GM18505 (cell line): ENCODE measurements around the gene TMEM117.
"Not testable (repeated sequence)": the region's sequence is repeated elsewhere in the genome, so short reads cannot be mapped to it uniquely, and the experiment has no call there.

Experiments
- ATAC-seq: cut with Tn5 transposase; IDR thresholded peaks from one replicate; pipeline ENCODE4 v1.9.1; 2021; ENCODE audit not compliant: unreplicated experiment
- POLR2A ChIP-seq: IDR thresholded peaks from 4 replicates; pipeline ENCODE4 v1.6.1; 2011; ENCODE audit warnings: borderline replicate concordance; ENCODE audit not compliant: insufficient read depth, insufficient read length; ENCODE audit errors: extremely low read depth

Gene TMEM117

DNA sequence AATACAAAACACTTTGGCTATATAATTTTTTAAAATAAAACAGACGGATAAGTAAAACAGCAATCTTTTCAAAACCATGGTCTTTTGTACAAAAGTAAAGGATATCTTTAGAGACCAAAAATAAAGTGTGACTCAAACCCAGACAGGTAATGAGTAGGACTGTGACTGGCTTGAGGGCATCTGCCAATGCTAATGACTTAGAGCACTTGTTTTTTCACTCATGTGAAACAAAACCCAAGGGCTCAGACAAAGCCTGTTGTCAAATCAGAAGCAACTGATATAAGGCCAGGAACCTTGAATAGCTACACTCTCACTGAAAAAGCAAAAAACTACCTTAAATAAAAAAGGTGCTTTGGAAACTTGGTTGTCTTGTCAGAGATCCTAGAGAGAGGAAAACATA lies 357.4 kb downstream of the TMEM117 start:
- peak; percentile 100 for ATAC-seq
- TF ChIP-seq POLR2A = no peak

DNA sequence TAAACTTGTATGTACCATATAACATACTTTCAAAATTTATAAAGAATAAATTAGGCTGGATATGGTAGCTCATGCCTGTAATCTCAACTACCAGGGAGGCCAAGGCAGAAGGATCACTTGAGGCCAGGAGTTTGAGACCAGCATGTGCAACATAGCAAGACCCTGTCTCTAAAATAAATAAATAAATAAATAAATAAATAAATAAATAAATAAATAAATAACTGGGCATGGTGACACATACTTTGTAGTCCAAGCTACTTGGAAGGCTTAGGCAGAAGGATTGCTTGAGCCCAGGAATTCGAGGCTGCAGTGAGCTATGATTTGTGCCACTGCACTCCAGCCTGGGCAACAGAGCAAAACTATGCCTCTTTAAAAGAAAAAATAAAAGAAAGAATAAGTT lies 359.8 kb downstream of the TMEM117 start:
- ATAC-seq = not testable (repeated sequence)

GRCh38 chr12:44206045-44206444 lies 370.2 kb downstream of the TMEM117 start:
- no peak for ATAC-seq

DNA sequence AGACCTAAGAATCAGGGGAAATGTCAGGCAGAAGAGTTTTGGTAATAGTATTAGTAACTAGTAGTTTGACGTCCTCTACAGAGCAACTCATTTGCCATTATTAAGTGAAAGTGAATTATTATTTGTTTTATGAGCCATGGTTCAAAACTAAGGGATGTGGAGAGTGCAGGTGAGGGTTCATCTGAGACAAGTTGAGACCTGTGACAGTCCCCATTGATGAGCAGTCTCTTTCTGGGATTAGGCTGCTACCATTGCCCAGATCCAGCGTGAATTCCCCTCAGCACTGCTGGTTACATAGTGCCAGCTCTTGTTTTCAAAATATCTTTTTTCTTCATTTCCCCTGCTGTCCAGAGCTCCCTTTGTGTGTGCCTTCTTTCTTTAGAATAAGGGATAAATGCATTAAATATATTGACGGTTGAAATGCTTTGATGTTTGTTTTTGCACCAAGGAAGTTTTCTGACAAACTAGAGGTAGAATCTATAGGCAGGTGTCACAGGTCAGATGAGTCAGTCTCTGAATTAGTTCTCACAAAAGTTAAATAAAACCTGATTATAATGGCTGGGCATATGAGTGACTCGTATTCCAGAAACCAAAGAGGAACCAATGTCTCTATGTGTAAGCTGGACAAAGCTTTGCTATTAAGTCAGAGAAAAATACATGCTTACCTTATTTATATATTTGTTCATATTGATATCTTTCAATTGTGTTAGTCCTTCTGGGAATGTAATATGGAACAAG lies 381.4 kb downstream of the TMEM117 start:
- ATAC-seq = no peak
- no peak for TF ChIP-seq POLR2A

More at GRCh38 chr12:44206045-44206444, 370.2 kb downstream of the TMEM117 start:
- TF ChIP-seq POLR2A = no peak

DNA sequence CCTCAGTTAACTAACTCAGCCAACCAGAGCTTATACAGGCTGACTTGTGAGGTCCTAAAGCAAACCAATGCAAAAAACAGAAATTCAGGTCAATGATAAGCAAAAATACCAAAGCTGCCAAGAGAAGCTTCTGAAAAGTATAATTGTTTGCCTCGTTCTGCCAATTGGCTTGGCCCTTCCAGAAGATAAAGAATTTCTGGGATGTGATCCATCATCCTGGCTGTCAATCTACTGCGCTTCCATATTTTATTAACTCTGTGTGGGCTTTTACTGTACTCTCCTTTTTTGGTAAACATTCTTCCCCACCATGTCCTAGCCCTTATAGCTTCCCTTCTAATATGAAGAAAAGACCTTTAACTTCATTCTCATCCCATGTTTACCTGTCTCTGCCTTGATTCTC lies 387.9 kb downstream of the TMEM117 start:
- no peak for TF ChIP-seq POLR2A
- ATAC-seq = no peak

DNA sequence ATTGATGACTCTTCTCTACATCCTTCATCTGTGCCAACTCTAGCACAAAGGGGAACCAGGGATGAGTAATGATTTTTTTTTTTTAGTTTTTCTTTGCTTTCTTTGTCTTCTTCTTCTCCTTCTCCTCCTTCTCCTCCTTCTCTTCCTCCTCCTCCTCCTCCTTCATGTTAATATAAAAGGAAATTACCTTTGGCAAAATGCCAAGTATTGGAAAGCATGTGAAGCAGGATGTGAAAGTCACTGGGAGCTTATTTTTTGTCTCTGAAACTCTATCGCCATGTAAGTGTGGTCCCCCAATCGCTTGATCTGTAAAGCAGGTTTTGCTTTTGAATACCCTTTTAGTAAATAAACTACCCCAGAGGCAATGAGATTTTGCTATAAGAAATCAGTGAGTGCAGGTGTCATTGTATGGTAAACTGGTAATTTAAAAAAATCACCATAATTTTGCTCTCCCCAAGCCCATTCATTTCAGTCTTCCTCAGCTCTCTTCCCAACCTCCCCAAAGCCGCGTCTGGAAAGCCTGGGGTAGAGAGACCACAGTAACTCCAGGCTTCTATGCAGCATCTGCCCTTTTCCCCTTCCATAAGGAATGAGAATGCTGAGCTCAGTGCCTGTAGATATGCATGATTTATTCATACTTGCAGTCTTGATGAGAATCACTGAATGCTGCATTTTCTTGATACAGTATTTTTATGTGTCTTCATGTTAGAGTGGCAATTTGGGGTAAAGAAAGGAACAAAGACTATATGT lies 388.7 kb downstream of the TMEM117 start:
- ATAC-seq = no peak
- no peak for TF ChIP-seq POLR2A

GRCh38 chr12:44225149-44225510 lies 389.2 kb downstream of the TMEM117 start:
- no peak for TF ChIP-seq POLR2A
- ATAC-seq = no peak

DNA sequence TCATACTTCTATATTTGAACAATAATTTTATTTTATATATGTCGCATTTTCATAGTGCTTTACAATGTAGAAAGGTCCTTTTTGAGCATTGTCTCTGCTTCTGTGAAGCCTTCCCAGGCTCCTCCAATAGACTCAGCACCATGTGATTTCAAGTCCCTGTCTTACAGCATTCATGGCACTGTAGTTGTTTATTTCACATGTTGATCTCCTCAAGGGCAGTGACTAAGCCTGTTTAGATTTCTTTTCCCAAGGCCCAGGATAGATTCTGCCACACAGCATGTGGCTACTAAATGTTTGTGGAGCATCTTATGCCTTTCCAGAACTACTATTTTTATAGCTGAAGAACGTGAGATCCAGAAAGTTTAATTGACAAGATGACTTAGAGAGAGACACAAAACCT lies 391.7 kb downstream of the TMEM117 start:
- ATAC-seq = no peak
- no peak for TF ChIP-seq POLR2A

DNA sequence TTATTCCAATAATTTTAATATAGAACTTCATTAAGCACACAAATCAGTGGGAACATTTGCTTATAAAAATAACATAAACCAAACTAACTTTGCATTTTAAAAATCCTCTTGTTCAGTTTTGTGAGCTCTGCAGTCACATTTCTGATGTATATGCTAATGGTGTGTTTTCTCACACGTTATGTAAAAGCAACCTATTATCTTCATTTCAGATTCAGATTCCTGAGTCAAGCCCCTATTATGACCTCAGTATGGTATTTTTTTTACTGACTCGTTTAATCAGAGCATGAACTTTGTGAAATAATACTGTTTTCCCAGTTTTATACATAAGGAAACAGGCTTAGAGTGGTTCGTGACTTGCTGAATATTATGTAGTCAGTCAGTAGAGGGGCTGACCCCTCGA lies 394.0 kb downstream of the TMEM117 start:
- TF ChIP-seq POLR2A = no peak
- no peak for ATAC-seq

DNA sequence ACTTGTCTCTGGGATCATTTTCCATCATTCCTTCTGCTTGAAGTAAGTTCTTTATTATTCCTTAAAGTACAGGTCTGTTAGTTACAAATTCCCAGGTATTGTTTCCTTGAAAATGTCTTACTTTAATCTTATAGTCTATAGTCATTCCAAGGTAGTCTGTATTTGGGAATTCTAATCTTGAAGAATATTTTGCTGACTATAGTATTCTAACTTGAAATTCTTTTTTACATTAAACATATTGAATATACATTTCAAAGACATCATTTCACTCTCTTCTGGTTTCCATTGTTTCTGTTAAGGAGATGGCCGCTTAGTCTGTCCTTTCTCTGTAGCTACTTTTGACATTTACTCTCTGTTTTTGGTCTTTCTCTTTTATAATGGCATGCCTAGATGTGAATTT lies 399.8 kb downstream of the TMEM117 start:
- TF ChIP-seq POLR2A = no peak
- ATAC-seq = no peak

- ATAC-seq = no peak
- TF ChIP-seq POLR2A = no peak
These were observed 404.3 kb downstream of the TMEM117 start for GRCh38 chr12:44240186-44240585.

- TF ChIP-seq POLR2A = no peak
- ATAC-seq = no peak
These were observed 410.1 kb downstream of the TMEM117 start for GRCh38 chr12:44245932-44246331.

GRCh38 chr12:44246482-44247105 lies 410.7 kb downstream of the TMEM117 start:
- TF ChIP-seq POLR2A = no peak
- ATAC-seq = no peak

DNA sequence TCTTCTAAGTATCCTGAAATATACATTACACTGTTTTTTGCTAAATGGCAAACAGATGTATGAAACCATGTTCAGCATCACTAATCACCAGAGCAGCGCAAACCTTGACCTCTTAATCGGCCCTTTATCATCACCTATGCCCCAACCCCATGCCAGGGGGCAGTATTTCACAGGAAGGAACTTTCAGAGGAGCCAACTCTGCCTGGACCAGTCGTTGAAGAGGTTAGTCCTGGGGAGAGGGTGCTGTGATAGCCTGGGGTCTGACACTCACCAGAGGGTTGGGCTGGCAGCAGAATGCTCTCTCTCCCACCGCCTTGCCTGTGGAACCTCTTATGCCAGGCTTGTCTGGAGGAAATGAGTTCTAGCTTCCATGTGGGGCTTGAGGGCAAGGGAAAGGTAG lies 411.7 kb downstream of the TMEM117 start:
- no peak for TF ChIP-seq POLR2A
- no peak for ATAC-seq
